ENCODE measurements around the gene KRTAP1-3.
"Not testable (repeated sequence)": the region's sequence is repeated elsewhere in the genome, so short reads cannot be mapped to it uniquely, and the experiment has no call there.

Gene KRTAP1-3

DNA sequence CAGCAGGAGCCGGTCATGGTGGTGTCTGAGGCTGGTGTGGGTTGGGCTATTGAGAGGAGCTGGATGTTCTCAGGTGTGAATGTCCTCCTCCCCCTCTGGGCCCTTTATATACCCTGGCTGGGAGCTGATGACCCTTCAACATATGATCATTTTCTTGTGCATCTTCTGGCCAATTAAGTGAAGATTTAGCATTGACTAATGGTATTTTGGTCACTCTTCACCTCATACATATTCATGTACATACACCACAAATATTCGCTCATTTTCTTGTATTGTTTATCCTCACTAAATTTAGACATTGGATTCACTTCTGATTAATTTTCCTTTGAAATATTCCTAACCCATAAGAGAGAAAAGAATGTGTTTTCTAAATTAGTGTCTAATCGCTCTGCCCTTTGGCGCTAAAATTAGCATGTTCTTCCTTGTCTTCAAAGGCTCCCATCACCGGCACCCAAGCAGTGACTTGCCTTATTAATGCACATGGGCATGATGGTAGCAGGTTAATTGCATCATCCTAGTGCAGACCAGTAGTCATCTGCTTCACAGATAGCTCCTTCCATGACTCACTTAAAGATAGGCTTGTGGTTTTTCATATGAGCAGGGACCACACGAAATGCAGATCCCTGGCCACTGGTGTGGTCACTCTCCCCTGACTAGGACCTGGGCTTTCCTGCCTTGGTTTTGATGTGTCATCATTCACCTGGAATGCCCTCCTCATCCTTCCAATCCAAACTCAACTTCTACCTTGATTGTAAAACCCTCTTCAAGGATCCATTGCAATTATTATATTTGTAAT, 31.4 kb upstream of the KRTAP1-3 start, which contains the start of gene KRTAP2-4:
KRTAP2-4 (minus strand) TSS at position 51 of the 796 bp plus-strand sequence; CDS start at position 17, 34 bp downstream.
- no peak within 1 kb of the TSS for H3K9ac ChIP-seq (ENCODE audit: low read length in 5 of 5)
- H3K27me3 ChIP-seq (ENCODE audit: control insufficient read depth in 5 of 5, insufficient read depth in 4 of 5, low read length in 5 of 5) = no peaks in the 10 kb centered on the region
- H3K4me3 ChIP-seq (ENCODE audit: low read depth in 1 of 5, low read length in 5 of 5) = no peak within 1 kb of the TSS
- no peaks in the 10 kb centered on the region for H3K9me3 ChIP-seq (ENCODE audit: control insufficient read depth in 5 of 5, low read length in 5 of 5)
- H3K36me3 ChIP-seq (ENCODE audit: control insufficient read depth in 5 of 5, insufficient read depth in 5 of 5, low read length in 5 of 5) = no peaks in the 10 kb centered on the region
- no peaks in the 10 kb centered on the region for H3K4me1 ChIP-seq (ENCODE audit: control insufficient read depth in 5 of 5, insufficient read depth in 5 of 5, low read length in 5 of 5)
- H3K27ac ChIP-seq (ENCODE audit: low read depth, low read length) = no peak within 1 kb of the TSS

DNA sequence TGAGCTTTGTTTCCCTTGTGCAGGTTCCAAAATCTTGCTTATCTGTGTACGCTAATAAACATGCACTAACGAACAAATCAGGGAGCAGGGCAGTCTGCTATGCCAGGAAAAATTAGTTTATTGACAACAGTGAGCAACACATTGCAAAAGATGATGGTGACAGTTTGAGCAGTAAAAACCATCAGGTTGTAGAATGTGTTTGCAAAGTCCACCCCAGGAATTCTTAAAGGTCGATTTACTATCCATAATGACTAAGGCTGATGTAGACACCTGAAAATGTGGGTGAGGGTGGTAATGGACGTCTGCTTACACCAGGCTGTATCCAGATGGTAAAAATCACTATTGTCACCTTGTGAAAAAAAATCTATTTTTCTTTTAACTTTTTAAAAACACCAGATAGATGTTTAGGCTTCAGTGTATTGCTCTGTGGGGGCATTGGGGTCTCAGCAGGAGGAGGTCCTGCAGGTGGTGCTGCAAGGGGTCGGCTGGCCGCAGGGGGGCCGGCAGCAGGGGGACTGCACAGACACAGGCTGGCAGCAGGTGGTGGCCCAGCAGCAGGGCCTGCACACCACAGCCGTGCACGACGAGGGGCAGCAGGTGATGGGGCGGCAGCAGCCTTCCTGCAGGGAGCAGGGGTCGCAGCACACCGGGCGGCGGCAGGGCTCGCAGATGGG, 30.5 kb upstream of the KRTAP1-3 start:
- H3K9me3 ChIP-seq (ENCODE audit: control insufficient read depth in 5 of 5, low read length in 5 of 5); H3K4me3 ChIP-seq (ENCODE audit: low read depth in 1 of 5, low read length in 5 of 5); H3K36me3 ChIP-seq (ENCODE audit: control insufficient read depth in 5 of 5, insufficient read depth in 5 of 5, low read length in 5 of 5); H3K27me3 ChIP-seq (ENCODE audit: control insufficient read depth in 5 of 5, insufficient read depth in 4 of 5, low read length in 5 of 5); H3K9ac ChIP-seq (ENCODE audit: low read length in 5 of 5); H3K27ac ChIP-seq (ENCODE audit: low read depth, low read length); H3K4me1 ChIP-seq (ENCODE audit: control insufficient read depth in 5 of 5, insufficient read depth in 5 of 5, low read length in 5 of 5): not testable (repeated sequence)

DNA sequence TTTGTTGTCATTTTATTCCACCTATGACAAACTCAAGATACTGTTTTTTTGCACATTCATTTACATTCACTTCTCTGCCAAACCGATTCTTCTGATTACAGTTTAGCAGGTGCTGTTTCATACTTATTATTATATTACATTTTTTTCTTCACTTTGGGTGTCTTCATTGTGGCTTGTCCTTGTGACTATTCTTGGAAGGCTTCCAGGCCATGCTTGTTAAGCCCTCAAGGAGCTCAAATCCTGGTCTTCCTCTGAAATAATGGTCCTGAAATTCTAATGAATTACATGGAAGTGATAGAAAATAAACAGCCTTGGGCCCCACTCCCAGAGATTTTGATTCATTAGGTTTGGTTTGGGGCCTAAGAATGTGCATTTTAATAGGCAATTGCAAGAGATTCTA, 29.6 kb upstream of the KRTAP1-3 start:
- Histone ChIP-seq H3K36me3 (ENCODE audit: control insufficient read depth in 5 of 5, insufficient read depth in 5 of 5, low read length in 5 of 5) (no peaks in the 10 kb centered on the region), H3K9ac (ENCODE audit: low read length in 5 of 5) (no peak overlapping the region), H3K27ac (ENCODE audit: low read depth, low read length) (no peak overlapping the region), H3K4me3 (ENCODE audit: low read depth in 1 of 5, low read length in 5 of 5) (no peak overlapping the region), H3K27me3 (ENCODE audit: control insufficient read depth in 5 of 5, insufficient read depth in 4 of 5, low read length in 5 of 5) (peaks cover 0 to 5% (median 0%) of the 10 kb centered on the region in 5 donors), H3K4me1 (ENCODE audit: control insufficient read depth in 5 of 5, insufficient read depth in 5 of 5, low read length in 5 of 5) (no peaks in the 10 kb centered on the region), H3K9me3 (ENCODE audit: control insufficient read depth in 5 of 5, low read length in 5 of 5) (no peaks in the 10 kb centered on the region)

DNA sequence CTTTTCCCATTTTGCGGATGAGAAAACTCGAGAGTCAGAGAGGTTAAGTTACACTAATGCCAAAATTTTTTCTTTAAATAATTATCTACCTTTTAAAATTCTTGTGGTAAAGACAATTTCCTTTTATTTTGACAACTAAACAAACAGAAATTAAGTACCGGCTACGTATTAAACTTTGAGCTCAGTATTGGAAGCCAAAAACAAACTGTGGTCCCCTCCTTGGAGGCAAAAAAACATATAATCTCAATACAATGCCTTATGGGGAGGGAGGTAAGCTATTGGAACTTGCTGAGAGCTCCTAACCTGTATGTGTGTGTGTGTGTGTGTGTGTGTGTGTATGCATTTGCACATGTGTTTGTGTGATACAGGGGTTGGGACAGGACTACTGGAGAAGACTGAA, 28.8 kb upstream of the KRTAP1-3 start:
- Histone ChIP-seq H3K9ac (ENCODE audit: low read length in 5 of 5) (no peak overlapping the region), H3K4me1 (ENCODE audit: control insufficient read depth in 5 of 5, insufficient read depth in 5 of 5, low read length in 5 of 5) (no peaks in the 10 kb centered on the region), H3K27ac (ENCODE audit: low read depth, low read length) (no peak overlapping the region), H3K27me3 (ENCODE audit: control insufficient read depth in 5 of 5, insufficient read depth in 4 of 5, low read length in 5 of 5) (peaks cover 0 to 5% (median 0%) of the 10 kb centered on the region in 5 donors), H3K36me3 (ENCODE audit: control insufficient read depth in 5 of 5, insufficient read depth in 5 of 5, low read length in 5 of 5) (no peaks in the 10 kb centered on the region), H3K4me3 (ENCODE audit: low read depth in 1 of 5, low read length in 5 of 5) (no peak overlapping the region), H3K9me3 (ENCODE audit: control insufficient read depth in 5 of 5, low read length in 5 of 5) (no peaks in the 10 kb centered on the region)

DNA sequence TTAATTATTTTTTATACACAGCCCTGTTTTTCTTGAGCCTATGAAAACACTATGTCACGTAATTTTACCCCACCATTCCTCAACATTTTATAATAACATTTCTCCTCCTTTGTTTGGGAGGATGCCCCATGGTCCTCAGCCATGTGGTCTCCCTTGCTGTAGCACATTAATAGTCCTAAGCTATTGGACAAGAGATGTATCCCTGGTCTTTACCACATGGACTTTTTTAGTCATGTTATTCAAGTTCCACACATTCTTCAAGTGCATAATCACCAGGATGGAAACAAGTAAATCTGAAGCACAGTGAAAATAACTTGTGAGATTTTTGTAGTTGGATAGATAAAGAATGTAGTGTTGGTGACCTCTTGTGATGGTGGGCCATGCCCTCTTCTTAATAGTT, 27.3 kb upstream of the KRTAP1-3 start:
- Histone ChIP-seq H3K27me3 (ENCODE audit: control insufficient read depth in 5 of 5, insufficient read depth in 4 of 5, low read length in 5 of 5) (peaks cover 0 to 5% (median 0%) of the 10 kb centered on the region in 5 donors), H3K27ac (ENCODE audit: low read depth, low read length) (no peak overlapping the region), H3K36me3 (ENCODE audit: control insufficient read depth in 5 of 5, insufficient read depth in 5 of 5, low read length in 5 of 5) (no peaks in the 10 kb centered on the region), H3K4me1 (ENCODE audit: control insufficient read depth in 5 of 5, insufficient read depth in 5 of 5, low read length in 5 of 5) (no peaks in the 10 kb centered on the region), H3K4me3 (ENCODE audit: low read depth in 1 of 5, low read length in 5 of 5) (no peak overlapping the region), H3K9ac (ENCODE audit: low read length in 5 of 5) (no peak overlapping the region), H3K9me3 (ENCODE audit: control insufficient read depth in 5 of 5, low read length in 5 of 5) (peaks cover 0 to 4% (median 3%) of the 10 kb centered on the region in 5 donors)

DNA sequence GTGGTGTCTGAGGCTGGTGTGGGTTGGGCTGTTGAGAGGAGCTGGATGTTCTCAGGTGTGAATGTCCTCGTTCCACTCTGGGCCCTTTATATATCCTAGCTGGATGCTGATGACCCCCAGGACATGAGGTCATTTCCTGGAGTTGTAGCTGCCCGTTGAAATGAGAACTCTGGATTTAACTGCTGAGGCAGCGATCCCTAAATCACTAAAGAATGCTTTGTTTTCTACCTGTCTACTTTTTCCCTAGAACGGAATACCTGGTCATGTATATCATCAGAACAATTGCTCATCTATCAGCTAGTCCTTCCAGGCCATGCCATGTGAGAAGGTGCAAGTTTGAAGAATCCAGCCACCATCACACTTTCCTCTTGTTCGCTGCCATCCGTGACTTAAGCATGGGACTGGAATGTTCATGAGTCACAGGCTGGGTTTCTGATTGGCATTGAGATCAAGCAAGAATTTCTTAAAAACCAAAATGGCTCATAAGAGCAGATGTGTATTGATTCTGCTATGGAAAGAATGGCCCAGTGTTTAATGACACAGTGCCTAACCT, 25.5 kb upstream of the KRTAP1-3 start, which contains the start of gene KRTAP2-3:
KRTAP2-3 (minus strand) TSS at position 63 of the 553 bp plus-strand sequence. CDS start 64 bp downstream, outside the sequence.
- H3K36me3 ChIP-seq (ENCODE audit: control insufficient read depth in 5 of 5, insufficient read depth in 5 of 5, low read length in 5 of 5) = no peaks in the 10 kb centered on the region
- no peaks in the 10 kb centered on the region for H3K4me1 ChIP-seq (ENCODE audit: control insufficient read depth in 5 of 5, insufficient read depth in 5 of 5, low read length in 5 of 5)
- H3K9me3 ChIP-seq (ENCODE audit: control insufficient read depth in 5 of 5, low read length in 5 of 5) = peaks cover 0 to 4% (median 3%) of the 10 kb centered on the region in 5 donors
- no peak within 1 kb of the TSS for H3K4me3 ChIP-seq (ENCODE audit: low read depth in 1 of 5, low read length in 5 of 5)
- H3K27me3 ChIP-seq (ENCODE audit: control insufficient read depth in 5 of 5, insufficient read depth in 4 of 5, low read length in 5 of 5) = peaks cover 0 to 5% (median 4%) of the 10 kb centered on the region in 5 donors
- no peak within 1 kb of the TSS for H3K9ac ChIP-seq (ENCODE audit: low read length in 5 of 5)
- H3K27ac ChIP-seq (ENCODE audit: low read depth, low read length) = no peak within 1 kb of the TSS

DNA sequence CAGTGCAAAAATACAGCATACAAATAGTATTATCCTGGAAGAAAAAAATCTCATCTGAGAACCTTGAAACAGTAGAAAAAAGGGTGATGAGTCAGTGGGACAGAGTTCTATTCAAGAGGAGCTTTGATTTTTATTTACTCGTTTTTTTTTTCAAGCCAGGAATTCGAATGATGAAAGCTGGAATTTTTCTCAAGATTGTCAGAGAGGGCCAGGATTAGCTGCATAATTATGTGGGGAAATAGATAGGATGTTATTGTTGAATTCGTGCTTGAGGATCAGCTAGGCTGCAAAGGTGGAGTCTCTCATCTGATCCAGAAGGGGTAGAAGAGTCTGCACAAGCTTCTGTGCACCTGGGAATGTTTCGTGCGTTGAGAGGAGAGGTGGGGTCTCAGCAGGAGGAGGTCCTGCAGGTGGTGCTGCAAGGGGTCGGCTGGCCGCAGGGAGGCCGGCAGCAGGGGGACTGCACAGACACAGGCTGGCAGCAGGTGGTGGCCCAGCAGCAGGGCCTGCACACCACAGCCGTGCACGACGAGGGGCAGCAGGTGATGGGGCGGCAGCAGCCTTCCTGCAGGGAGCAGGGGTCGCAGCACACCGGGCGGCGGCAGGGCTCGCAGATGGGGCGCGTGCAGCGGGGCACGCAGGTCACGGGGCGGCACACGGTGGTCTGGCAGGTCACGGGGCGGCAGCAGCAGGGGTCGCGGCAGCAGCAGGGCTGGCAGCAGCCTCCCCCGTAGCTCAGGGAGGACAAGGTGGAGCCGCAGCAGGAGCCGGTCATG, 24.8 kb upstream of the KRTAP1-3 start:
- H3K27me3 ChIP-seq (ENCODE audit: control insufficient read depth in 5 of 5, insufficient read depth in 4 of 5, low read length in 5 of 5); H3K4me1 ChIP-seq (ENCODE audit: control insufficient read depth in 5 of 5, insufficient read depth in 5 of 5, low read length in 5 of 5): not testable (repeated sequence)

DNA sequence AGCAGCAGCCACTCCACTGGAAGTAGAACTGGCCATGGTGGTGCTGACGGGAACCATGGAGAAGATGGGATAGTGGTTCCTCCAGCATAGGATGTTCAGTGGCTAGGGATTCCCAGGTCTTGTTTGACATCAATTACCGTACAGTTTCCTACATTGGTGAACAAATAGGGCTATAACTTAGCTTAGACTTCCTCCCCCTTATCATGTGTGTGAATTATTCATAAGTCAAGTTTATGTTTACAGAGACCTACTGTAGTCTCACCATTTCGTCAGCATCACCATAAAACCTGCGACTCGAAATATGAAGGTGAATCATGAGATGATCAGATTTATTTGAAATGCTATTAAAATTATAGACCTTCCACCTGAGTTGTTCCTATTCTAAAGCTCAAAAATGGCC, 24.1 kb upstream of the KRTAP1-3 start:
- no peak overlapping the region for H3K9ac ChIP-seq (ENCODE audit: low read length in 5 of 5)
- H3K9me3 ChIP-seq (ENCODE audit: control insufficient read depth in 5 of 5, low read length in 5 of 5) = peaks cover 0 to 4% (median 3%) of the 10 kb centered on the region in 5 donors
- H3K27ac ChIP-seq (ENCODE audit: low read depth, low read length) = no peak overlapping the region
- no peaks in the 10 kb centered on the region for H3K4me1 ChIP-seq (ENCODE audit: control insufficient read depth in 5 of 5, insufficient read depth in 5 of 5, low read length in 5 of 5)
- H3K4me3 ChIP-seq (ENCODE audit: low read depth in 1 of 5, low read length in 5 of 5) = no peak overlapping the region
- peaks cover 0 to 7% (median 4%) of the 10 kb centered on the region in 5 donors for H3K27me3 ChIP-seq (ENCODE audit: control insufficient read depth in 5 of 5, insufficient read depth in 4 of 5, low read length in 5 of 5)
- H3K36me3 ChIP-seq (ENCODE audit: control insufficient read depth in 5 of 5, insufficient read depth in 5 of 5, low read length in 5 of 5) = no peaks in the 10 kb centered on the region

More for the DNA sequence above, 24.8 kb upstream of the KRTAP1-3 start:
- not testable (repeated sequence) for H3K27ac ChIP-seq (ENCODE audit: low read depth, low read length); H3K4me3 ChIP-seq (ENCODE audit: low read depth in 1 of 5, low read length in 5 of 5); H3K9ac ChIP-seq (ENCODE audit: low read length in 5 of 5); H3K9me3 ChIP-seq (ENCODE audit: control insufficient read depth in 5 of 5, low read length in 5 of 5); H3K36me3 ChIP-seq (ENCODE audit: control insufficient read depth in 5 of 5, insufficient read depth in 5 of 5, low read length in 5 of 5)

DNA sequence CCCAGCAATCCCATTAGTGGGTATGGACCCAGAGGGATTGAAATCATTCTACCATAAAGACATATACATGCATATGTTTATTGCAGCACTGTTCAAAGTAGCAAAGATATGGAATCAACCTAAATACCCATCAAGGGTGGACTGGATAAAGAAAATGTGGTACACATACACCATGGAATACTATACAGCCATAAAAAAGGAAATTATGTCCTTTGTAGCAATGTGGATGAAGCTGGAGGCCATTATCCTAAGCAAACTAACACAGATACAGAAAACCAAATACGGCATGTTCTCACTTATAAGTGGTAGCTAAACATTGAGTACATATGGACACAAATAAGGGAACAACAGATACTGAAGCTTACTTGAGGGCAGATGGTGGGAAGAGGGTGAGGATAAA, 22.9 kb upstream of the KRTAP1-3 start:
- Histone ChIP-seq H3K4me1 (ENCODE audit: control insufficient read depth in 5 of 5, insufficient read depth in 5 of 5, low read length in 5 of 5) (no peaks in the 10 kb centered on the region), H3K4me3 (ENCODE audit: low read depth in 1 of 5, low read length in 5 of 5) (no peak overlapping the region), H3K36me3 (ENCODE audit: control insufficient read depth in 5 of 5, insufficient read depth in 5 of 5, low read length in 5 of 5) (no peaks in the 10 kb centered on the region), H3K27ac (ENCODE audit: low read depth, low read length) (no peak overlapping the region), H3K9ac (ENCODE audit: low read length in 5 of 5) (no peak overlapping the region), H3K27me3 (ENCODE audit: control insufficient read depth in 5 of 5, insufficient read depth in 4 of 5, low read length in 5 of 5) (peaks cover 0 to 7% (median 4%) of the 10 kb centered on the region in 5 donors), H3K9me3 (ENCODE audit: control insufficient read depth in 5 of 5, low read length in 5 of 5) (peaks cover 0 to 4% (median 3%) of the 10 kb centered on the region in 5 donors)
